K562 (cell line): ENCODE measurements around the gene EHMT2. TPM values are rescaled to one million over a fixed set of nuclear protein-coding genes. Genes with fewer than 3 reads are reported as not detected.

Experiments used
- ATAC-seq: fragments of 200-7000 bp; cut with Tn5 transposase; 3 replicates; pipeline ENCODE4 v1.9.1; 2020; ENCODE audit warnings: moderate library complexity
- BruUV-seq: library from RNA; stranded (reverse); fragments of 400-500 nt; replicated peaks from 2 replicates; lab custom pipeline; 2021; lab: Mats Ljungman, UMichigan
- CTCF ChIA-PET: fragments of 300-600 bp; formaldehyde crosslinking; extraction: SDS; loops from one replicate; lab custom pipeline; 2021; ENCODE audit warnings: low intra/inter-chr PET ratio; lab: Yijun Ruan, JAX
- POLR2A ChIA-PET: fragments of 300-600, 350-650 bp; sonication (Branson Sonifier 250); formaldehyde crosslinking; extraction: SDS; loops from one replicate; lab custom pipeline; 2021; ENCODE audit warnings: antibody characterized with exemption, inconsistent platforms; lab: Yijun Ruan, JAX
- DNase-seq, 4 experiments: peaks; one replicate each; pipeline versions ENCODE4 v3.0.0 to v3.0.0-alpha.2; 2011 to 2018; ENCODE audit warnings: low spot score in 3 of 4, mixed read lengths in 3 of 4; ENCODE audit errors: extremely low read depth in 1 of 4
- FAIRE-seq: peaks from 2 replicates; lab custom pipeline; 2011; peaks lifted over from hg19 to GRCh38; lab: Jason Lieb, UNC
- H2AFZ ChIP-seq: 2 replicates; pipeline ENCODE4 v1.6.0; 2011; ENCODE audit warnings: low read depth, low read length, control low read depth, inconsistent platforms
- H3K27ac ChIP-seq: fragments of 200-600 bp; 3 replicates; pipeline ENCODE4 v1.8.0; 2011; ENCODE audit warnings: low read depth, mild to moderate bottlenecking, control low read depth, inconsistent platforms, low read length, moderate library complexity, mixed read lengths; ENCODE audit errors: extremely low read depth
- H3K27me3 ChIP-seq, 2 experiments: fragments of 300-600 bp in 1 of 2; 2 replicates in 1 of 2; 3 replicates in 1 of 2; pipeline versions ENCODE4 v1.6.0 to v1.8.0; 2011; ENCODE audit warnings: inconsistent platforms in 2 of 2, low read length in 2 of 2, mild to moderate bottlenecking in 1 of 2, mixed read lengths in 1 of 2, moderate library complexity in 1 of 2; ENCODE audit not compliant: control insufficient read depth in 2 of 2, insufficient read depth in 2 of 2
- H3K36me3 ChIP-seq: fragments of 300-600 bp; 3 replicates; pipeline ENCODE4 v1.8.0; 2011; ENCODE audit warnings: mild to moderate bottlenecking, low read length, inconsistent platforms; ENCODE audit not compliant: control insufficient read depth, insufficient read depth
- H3K4me1 ChIP-seq, 2 experiments: fragments of 200-600 bp in 1 of 2; replicated peaks in 1 of 2; 2 replicates in 1 of 2; 3 replicates in 1 of 2; pipeline versions ENCODE4 v1.5.1 to v1.8.0; 2011; ENCODE audit warnings: inconsistent platforms in 2 of 2, low read length in 2 of 2, mild to moderate bottlenecking in 1 of 2, mixed read lengths in 1 of 2, moderate library complexity in 1 of 2; ENCODE audit not compliant: control insufficient read depth in 2 of 2, insufficient read depth in 2 of 2
- H3K4me2 ChIP-seq: 2 replicates; pipeline ENCODE4 v1.6.1; 2011; ENCODE audit warnings: low read length, control low read depth, inconsistent platforms, mixed read lengths; ENCODE audit not compliant: insufficient read depth
- H3K4me3 ChIP-seq: fragments of 200-600 bp; sonication (generic), shearing (Covaris generic); 2 replicates; pipeline ENCODE4 v1.5.1; 2016; ENCODE audit warnings: control low read depth, inconsistent platforms
- H3K79me2 ChIP-seq: fragments of 200-600 bp; 3 replicates; pipeline ENCODE4 v1.8.0; 2011; ENCODE audit warnings: low read length, inconsistent platforms; ENCODE audit not compliant: control insufficient read depth, insufficient read depth
- H3K9ac ChIP-seq, 2 experiments: 2 replicates each; pipeline versions ENCODE4 v1.6.0 to v1.6.1; 2011; ENCODE audit warnings: low read depth in 2 of 2, low read length in 2 of 2, control low read depth in 1 of 2, inconsistent platforms in 1 of 2, mild to moderate bottlenecking in 1 of 2, mixed read lengths in 1 of 2; ENCODE audit not compliant: insufficient read depth in 1 of 2
- H3K9me1 ChIP-seq: one replicate; pipeline ENCODE4 v1.6.0; 2011; ENCODE audit warnings: inconsistent platforms, mild to moderate bottlenecking, low read length, moderate library complexity; ENCODE audit not compliant: control insufficient read depth, insufficient read depth
- H3K9me3 ChIP-seq: replicated peaks from 2 replicates; pipeline ENCODE4 v1.5.1; 2011; ENCODE audit warnings: low read depth, low read length, inconsistent platforms; ENCODE audit not compliant: control insufficient read depth, insufficient read depth
- H4K20me1 ChIP-seq: replicated peaks from 2 replicates; pipeline ENCODE4 v1.6.1; 2011; ENCODE audit warnings: low read length, inconsistent platforms, mixed read lengths; ENCODE audit not compliant: control insufficient read depth, insufficient read depth
- HDAC8 ChIP-seq: fragments of 450-650 bp; IDR thresholded peaks from 2 replicates; pipeline ENCODE4 v1.6.1; 2016; ENCODE audit warnings: mild to moderate bottlenecking, missing genetic modification characterization, moderate library complexity, missing compliant biosample characterization
- ILK ChIP-seq: fragments of 450-650 bp; IDR thresholded peaks from 2 replicates; pipeline ENCODE4 v1.6.1; 2016; ENCODE audit warnings: missing genetic modification characterization, low read depth, mild to moderate bottlenecking, missing compliant biosample characterization, moderate library complexity, borderline replicate concordance
- NR2C1 ChIP-seq, 2 experiments: fragments of 450-650 bp; IDR thresholded peaks; 2 replicates each; pipeline ENCODE4 v1.6.1; 2017; ENCODE audit warnings: mild to moderate bottlenecking in 2 of 2, antibody characterized with exemption in 1 of 2, inconsistent platforms in 1 of 2, missing compliant biosample characterization in 1 of 2, missing genetic modification characterization in 1 of 2
- ZFP36 ChIP-seq: fragments of 150-350 bp; IDR thresholded peaks from 2 replicates; pipeline ENCODE4 v1.6.1; 2018; ENCODE audit warnings: low read length, low read depth; ENCODE audit not compliant: partially characterized antibody
- WGBS: fragments of 100-300 bp; shearing (Covaris generic); methylation state at CpG from one replicate; pipeline ENCODE4 v1.1.6; 2016; ENCODE audit warnings: low coverage, mixed read lengths; ENCODE audit not compliant: insufficient coverage; ENCODE audit errors: missing lambda C conversion rate; 5-methylcytosine and 5-hydroxymethylcytosine counted together
- in situ Hi-C: fragments of 300-500 bp; cut with MboI; formaldehyde crosslinking; loops from 4 replicates; pipeline ENCODE4 v1.15.0; 2018; ENCODE audit warnings: inconsistent platforms, mixed read lengths
- intact Hi-C: fragments of 100-400 bp; cut with micrococcal nuclease; formaldehyde crosslinking; loops from 2 replicates; pipeline ENCODE4 v1.14.2; 2022
- polyA plus RNA-seq, 8 experiments: library from polyadenylated mRNA; depleted of rRNA in 4 of 8; stranded (reverse) in 5 of 8; unstranded in 3 of 8; fragments of >200 nt; fragmentation: Nextera tagmentation in 2 of 8; fragmentation: Illumina TruSeq in 1 of 8; extraction: Ambion mirVana in 2 of 8; extraction: Trizol in 1 of 8; gene quantifications; 2 replicates each; pipeline versions ENCODE4 v1.2.1 to v1.2.3, GENCODE V29; 2011 to 2014; ENCODE audit warnings: inconsistent platforms in 1 of 8, missing spikeins in 1 of 8
- total RNA-seq, 7 experiments: library from RNA; depleted of rRNA in 6 of 7; stranded (reverse); fragments of >200 nt in 6 of 7; fragmentation: Illumina TruSeq in 2 of 7; extraction: Trizol in 2 of 7; gene quantifications; 2 replicates each; pipeline versions ENCODE4 v1.2.1 to v1.2.3, GENCODE V29; 2011 to 2021; ENCODE audit warnings: low replicate concordance in 1 of 7
- TF ChIP-seq, protein P1 (sequence below): sonication (generic); formaldehyde crosslinking; IDR thresholded peaks from 2 replicates; pipeline ENCODE4 v1.8.0; 2022; ENCODE audit warnings: missing genetic modification reagents, mild to moderate bottlenecking, borderline replicate concordance

EHMT2 gene
- total and polyA plus RNA-seq, 9 of the 15 experiments (the other 6 are each of a cell fraction or from before 2014, with no cell fraction given): 2.1 to 63.8 (median 38.5) TPM

DNA sequence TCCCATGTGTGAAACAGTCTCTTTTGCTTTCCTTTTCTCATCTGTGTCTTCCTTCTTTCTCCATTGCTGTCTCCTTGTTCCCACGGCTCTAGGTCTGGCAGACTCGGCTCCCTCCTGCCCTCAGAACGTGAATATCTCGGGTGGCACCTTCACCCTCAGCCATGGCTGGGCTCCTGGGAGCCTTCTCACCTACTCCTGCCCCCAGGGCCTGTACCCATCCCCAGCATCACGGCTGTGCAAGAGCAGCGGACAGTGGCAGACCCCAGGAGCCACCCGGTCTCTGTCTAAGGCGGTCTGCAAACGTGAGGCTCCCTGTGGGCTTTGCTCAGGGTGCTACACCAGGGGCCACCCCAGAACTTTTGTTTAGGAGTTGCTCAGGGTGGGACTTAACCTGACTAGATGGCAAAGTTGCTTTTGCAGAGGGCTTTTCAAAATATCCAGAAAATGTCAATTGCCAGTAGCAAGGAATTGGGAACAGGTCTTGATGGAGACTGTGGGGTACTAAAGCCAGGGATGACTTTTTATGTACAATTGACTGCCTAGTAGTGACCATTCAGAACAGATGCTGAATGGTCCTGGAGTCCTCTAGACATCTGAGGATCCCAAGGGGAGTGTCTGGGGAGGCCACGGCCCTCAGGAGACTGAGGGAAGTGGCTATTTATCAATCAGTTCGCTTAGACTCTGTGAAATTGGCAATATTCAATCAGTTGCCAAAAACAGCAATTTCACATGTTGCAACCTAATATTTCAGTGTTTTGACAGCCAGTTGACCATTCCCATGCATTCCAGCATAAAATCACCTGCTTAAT, 30.6 kb upstream of the EHMT2 start (continued):
- TF ChIP-seq NR2C1 (IDR thresholded peaks at IDR 0.05): no peak
- 0 out of 2 replicates have a peak, but pooled peaks have one; percentile 5 for TF ChIP-seq NR2C1 (tag; IDR thresholded peaks at IDR 0.05)
- no peak for TF ChIP-seq ZFP36

DNA sequence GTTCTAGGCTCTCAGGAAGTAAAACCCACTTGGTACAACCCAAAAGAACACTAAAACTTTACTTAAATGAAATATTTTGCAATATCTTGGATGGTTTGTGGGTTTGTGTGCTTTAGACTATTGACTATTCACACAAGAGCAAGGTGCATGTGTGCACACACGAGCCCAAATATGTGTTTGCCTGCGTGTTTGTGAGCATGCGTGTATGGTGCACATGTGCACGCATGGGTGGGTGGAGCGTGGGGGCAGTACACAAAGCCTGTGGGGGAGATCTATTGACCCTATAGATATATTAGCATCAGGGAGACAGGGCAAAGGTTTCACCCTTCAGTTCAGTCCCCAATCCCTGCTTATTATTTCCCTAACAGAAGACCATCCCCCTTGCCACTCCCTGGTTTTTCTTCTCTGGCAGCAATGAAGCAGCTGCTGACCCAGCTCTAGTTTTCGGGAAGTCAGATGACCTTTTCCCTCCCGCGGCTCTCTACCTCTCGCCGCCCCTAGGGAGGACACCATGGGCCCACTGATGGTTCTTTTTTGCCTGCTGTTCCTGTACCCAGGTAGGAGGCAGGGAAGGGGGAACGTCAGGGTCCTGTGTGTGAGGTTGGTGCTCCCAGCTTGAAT, 29.9 kb upstream of the EHMT2 start, which contains the start of gene C2:
Gene C2 (plus strand): TSS at position 476 of the 621 bp plus-strand sequence. CDS start 36 bp downstream, at position 512.
- Histone ChIP-seq H4K20me1 (no peaks in the 10 kb centered on the region), H3K4me2 (peak within 1 kb of the TSS; percentile 35; the same call in 1 of the 2 replicates), H3K36me3 (no peaks in the 10 kb centered on the region), H3K4me3 (no peak within 1 kb of the TSS), H3K9me3 (peaks cover 7% of the 10 kb centered on the region), H3K4me1 (peaks cover 6% of the 10 kb centered on the region in 2 experiments; a peak in 4 of 5 replicates), H3K27ac (no peak within 1 kb of the TSS; the same call in 2 of the 3 replicates), H3K27me3 (no peaks in the 10 kb centered on the region)
- CTCF ChIA-PET: no interaction called here
- FAIRE-seq: no peak
- intact Hi-C loops: no loop called here
- peak; percentile 51 for ATAC-seq
- POLR2A ChIA-PET: interaction anchor here (0.6 to 0.9 kb wide), 3 partner anchors 24 to 268 kb away, joined by 3 read pairs; no protein-coding TSS in a partner anchor
- no peak for DNase-seq
- TF ChIP-seq, protein P1, sequence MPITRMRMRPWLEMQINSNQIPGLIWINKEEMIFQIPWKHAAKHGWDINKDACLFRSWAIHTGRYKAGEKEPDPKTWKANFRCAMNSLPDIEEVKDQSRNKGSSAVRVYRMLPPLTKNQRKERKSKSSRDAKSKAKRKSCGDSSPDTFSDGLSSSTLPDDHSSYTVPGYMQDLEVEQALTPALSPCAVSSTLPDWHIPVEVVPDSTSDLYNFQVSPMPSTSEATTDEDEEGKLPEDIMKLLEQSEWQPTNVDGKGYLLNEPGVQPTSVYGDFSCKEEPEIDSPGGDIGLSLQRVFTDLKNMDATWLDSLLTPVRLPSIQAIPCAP (CRISPR knock-in tag): no peak
- TF ChIP-seq ILK (tag) (no peak), NR2C1 (IDR thresholded peaks at IDR 0.05) (no peak), NR2C1 (tag; IDR thresholded peaks at IDR 0.05) (peak; percentile 39; the same call in 1 of the 2 replicates), HDAC8 (tag) (no peak)
- TF ChIP-seq, all 486 proteins: peak for 1
- H2AFZ ChIP-seq: peak within 1 kb of the TSS; percentile 88
- BruUV-seq: no TSS peak
- in situ Hi-C loops: no loop called here
- peak within 1 kb of the TSS in 1 of 2 experiments; percentile 72; a peak in 2 of 4 replicates for H3K9ac ChIP-seq
- WGBS: 40% methylated on average over 11 of the region's 11 CpGs
- no peaks in the 10 kb centered on the region for H3K79me2 ChIP-seq
- H3K9me1 ChIP-seq: no peaks in the 10 kb centered on the region
